GM12874 (cell line): Measurements from ENCODE around the gene SLC39A8.

Source experiments
- TF ChIP-seq, protein P1 (sequence below): IDR thresholded peaks from 2 replicates; pipeline ENCODE4 v1.5.1; 2011; ENCODE audit warnings: low read depth, mild to moderate bottlenecking, control low read depth, low read length, moderate library complexity; ENCODE audit not compliant: insufficient read depth

Gene SLC39A8

DNA sequence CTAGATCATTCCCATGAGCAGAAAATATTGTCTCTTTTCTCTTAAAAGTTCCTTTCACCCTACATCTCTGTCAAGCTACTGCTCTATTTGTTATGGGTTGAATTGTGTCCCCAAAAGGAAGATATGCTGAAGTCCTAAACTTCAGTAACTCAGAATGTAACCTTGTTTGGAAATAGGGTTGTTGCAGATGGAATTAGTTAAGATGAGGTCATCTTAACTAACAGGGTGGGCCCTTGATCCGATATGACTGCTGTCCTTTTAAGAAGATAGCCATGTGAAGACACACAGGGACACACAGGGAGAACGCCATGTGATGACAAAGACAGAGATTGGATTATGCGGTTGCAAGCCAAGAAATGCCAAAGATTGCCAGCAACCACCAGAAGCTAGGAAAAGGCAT is 12.8 kb upstream of the SLC39A8 start:
- TF ChIP-seq, protein P1, sequence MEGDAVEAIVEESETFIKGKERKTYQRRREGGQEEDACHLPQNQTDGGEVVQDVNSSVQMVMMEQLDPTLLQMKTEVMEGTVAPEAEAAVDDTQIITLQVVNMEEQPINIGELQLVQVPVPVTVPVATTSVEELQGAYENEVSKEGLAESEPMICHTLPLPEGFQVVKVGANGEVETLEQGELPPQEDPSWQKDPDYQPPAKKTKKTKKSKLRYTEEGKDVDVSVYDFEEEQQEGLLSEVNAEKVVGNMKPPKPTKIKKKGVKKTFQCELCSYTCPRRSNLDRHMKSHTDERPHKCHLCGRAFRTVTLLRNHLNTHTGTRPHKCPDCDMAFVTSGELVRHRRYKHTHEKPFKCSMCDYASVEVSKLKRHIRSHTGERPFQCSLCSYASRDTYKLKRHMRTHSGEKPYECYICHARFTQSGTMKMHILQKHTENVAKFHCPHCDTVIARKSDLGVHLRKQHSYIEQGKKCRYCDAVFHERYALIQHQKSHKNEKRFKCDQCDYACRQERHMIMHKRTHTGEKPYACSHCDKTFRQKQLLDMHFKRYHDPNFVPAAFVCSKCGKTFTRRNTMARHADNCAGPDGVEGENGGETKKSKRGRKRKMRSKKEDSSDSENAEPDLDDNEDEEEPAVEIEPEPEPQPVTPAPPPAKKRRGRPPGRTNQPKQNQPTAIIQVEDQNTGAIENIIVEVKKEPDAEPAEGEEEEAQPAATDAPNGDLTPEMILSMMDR = no peak

DNA sequence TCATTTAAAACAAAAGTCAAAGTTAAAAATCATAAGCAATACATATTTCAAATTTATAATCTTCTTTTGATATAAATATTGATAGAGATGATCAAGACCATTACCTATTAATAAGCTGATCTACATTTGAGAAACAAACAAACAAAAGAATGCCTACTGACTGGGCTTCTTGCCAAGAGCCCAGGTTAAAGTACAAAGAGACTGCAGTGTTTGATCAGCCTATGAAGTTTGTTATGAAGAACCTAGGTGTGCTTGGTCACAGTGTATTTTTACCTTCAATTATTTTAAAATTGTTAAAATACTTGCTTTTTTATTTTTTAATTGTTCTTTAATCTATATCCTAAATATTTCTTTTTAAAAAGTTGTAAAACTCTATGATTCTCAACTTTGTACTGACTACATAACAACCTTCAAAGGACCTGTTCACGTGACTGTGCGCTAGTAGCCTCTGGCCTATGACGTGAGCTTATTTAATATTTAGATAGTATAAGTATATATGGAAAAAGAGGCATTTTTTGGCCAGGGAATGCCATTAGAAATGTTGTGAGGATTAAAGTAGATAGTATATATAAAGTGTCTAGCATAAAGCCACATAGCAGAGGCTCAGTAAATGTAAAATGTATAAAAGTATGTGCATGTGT is 11.4 kb upstream of the SLC39A8 start:
- TF ChIP-seq, protein P1 = no peak

DNA sequence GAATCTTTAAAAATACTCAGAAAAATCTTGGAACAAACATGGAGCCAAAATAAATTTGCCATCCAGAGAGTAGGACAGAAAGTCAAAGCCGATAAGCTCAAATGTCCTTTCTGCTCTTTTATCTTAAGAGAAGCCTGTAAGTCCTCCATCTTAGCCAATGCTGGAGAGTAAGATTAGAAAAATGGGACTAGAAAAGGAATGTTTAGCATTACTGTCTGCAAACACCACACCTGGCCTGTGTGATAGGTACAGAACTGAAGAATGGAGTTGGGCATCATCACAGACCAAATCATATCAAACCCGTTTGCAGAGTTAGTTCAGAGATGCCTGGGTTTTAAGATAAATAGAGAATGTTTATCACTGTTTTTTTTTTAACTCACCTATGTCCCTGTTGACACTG is 10.5 kb upstream of the SLC39A8 start:
- TF ChIP-seq, protein P1 = no peak

DNA sequence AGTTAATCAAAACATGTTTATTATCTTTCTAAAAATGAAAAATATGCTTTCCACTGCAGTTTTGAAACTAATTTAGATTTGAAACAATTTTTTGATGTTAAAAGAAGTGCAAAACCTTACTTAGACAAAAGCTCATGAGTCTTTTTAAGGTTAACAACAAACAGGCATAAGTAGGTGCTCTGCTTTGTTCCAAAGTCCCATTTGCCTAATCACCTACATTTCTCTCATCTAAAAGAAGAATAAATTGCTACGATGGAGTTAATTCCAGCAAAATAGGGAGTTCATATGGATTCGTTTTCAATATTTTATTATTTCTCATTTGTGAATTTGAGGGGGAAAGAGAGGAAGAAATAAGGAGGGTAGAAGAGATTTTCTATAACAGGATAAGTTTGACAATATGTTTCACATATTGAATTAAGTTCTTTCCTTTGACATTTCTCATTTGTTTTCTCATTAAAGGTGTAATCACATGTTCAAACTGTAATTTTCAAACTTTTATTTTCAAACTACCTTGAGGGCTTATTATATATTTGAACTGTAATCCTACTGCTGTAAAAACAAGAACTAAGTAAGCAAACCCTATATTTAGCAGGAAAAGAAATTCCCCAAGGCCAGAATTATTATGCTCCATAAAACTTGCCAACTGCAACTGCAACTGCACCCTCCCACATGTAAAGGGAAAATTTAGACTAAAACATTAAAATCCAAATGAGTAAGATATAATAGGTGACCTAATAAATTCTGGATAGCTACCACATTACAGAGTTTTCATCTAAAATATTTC is 9.6 kb upstream of the SLC39A8 start:
- TF ChIP-seq, protein P1 = no peak

DNA sequence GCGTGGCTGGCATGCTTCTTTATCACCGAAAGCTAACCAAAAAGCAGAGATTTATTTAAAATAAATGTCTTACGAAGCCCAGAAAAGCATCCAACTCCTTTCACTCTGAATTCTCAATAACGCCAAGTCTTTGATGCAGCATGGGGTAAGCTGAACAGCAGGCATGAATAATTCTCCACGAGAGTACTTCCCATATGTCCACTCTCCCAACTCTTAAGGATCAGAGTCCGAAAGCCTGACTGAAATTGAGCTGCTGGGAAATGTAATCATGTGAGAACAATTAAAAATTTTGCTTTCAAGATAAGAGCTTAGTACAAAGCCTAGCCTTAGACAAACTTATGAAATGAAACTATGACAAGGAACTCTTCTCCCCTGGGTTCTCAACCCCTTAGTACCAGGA is 7.5 kb upstream of the SLC39A8 start:
- TF ChIP-seq, protein P1 = no peak

DNA sequence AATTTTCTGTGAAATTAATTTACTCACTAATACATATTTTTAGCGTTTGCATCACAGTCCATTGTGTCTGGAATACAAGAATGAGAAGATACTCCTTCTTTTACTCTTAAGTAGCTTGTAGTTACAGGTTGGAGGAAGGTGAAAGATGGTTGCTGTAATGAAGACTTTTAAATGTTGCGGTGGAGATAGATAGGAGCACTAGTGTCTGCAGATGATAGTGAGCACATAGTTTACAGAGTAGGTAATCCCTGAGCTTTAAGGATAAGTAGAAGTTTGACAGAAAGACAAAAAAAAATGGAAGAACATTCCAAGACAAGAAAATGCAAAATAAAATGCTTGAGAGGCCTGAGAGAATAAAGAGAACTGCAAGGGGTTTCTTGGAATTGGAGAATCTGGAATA is 5.4 kb upstream of the SLC39A8 start:
- TF ChIP-seq, protein P1 = no peak

DNA sequence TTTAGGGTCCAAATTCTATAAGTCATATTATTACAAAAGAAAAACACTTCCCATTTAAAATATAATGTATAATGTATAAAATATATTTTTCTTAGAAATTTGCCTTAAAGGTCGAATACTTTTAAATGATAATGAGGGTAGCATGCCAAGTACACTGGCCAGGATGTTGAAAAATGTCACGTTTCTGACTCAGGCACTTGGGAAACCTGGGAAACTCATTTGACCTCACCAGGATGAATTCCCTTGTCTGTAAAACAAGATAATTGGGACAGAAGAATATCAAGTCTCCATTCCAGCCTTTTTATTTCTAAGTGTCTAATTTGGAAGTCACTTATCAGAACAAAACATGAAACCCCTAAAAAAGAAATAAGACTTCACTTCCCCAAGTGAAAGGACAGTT is 3.4 kb upstream of the SLC39A8 start:
- TF ChIP-seq, protein P1 = no peak
